Endothelial cell of umbilical vein (primary cell): ENCODE results near the gene IQGAP1. TPM values are rescaled to one million over a fixed set of nuclear protein-coding genes. Genes with fewer than 3 reads are reported as not detected.

Experiments used
- BruUV-seq: library from RNA; stranded (reverse); fragments of 400-500 nt; replicated peaks from 2 replicates; lab custom pipeline; 2021; lab: Mats Ljungman, UMichigan
- CTCF ChIA-PET: fragments of 300-600, 350-600 bp; sonication (Branson Sonifier 250); formaldehyde crosslinking; loops from one replicate; lab custom pipeline; 2021; ENCODE audit warnings: antibody characterized with exemption, inconsistent platforms; lab: Charles Lee
- POLR2A ChIA-PET: fragments of 300-600, 350-600 bp; sonication (Branson Sonifier 250); formaldehyde crosslinking; loops from one replicate; lab custom pipeline; 2021; ENCODE audit warnings: antibody characterized with exemption, inconsistent platforms; lab: Charles Lee
- DNase-seq: peaks from one replicate; pipeline ENCODE4 v3.0.0-alpha.2; 2011; ENCODE audit warnings: low read depth, low spot score
- FAIRE-seq: peaks from 2 replicates; lab custom pipeline; 2011; peaks lifted over from hg19 to GRCh38; lab: Jason Lieb, UNC
- H2AFZ ChIP-seq: 2 replicates; pipeline ENCODE4 v1.6.0; 2012; ENCODE audit warnings: low read depth, low read length, control low read depth, inconsistent platforms
- H3K27ac ChIP-seq: 2 replicates; pipeline ENCODE4 v1.5.1; 2011; ENCODE audit warnings: low read depth, mild to moderate bottlenecking, control low read depth, low read length, moderate library complexity; ENCODE audit not compliant: insufficient read depth
- H3K27me3 ChIP-seq, 2 experiments: 2 replicates each; pipeline versions ENCODE4 v1.6.0 to v1.6.1; 2011; ENCODE audit warnings: low read length in 2 of 2, mixed read lengths in 1 of 2; ENCODE audit not compliant: control insufficient read depth in 2 of 2, insufficient read depth in 2 of 2
- H3K36me3 ChIP-seq, 2 experiments: 2 replicates in 1 of 2; 3 replicates in 1 of 2; pipeline ENCODE4 v1.5.1; 2011; ENCODE audit warnings: low read length in 2 of 2, mild to moderate bottlenecking in 1 of 2, moderate library complexity in 1 of 2; ENCODE audit not compliant: control insufficient read depth in 2 of 2, insufficient read depth in 2 of 2; ENCODE audit errors: extremely low read depth in 1 of 2
- H3K4me1 ChIP-seq: 3 replicates; pipeline ENCODE4 v1.5.1; 2011; ENCODE audit warnings: mild to moderate bottlenecking, low read length; ENCODE audit not compliant: control insufficient read depth, insufficient read depth; ENCODE audit errors: extremely low read depth
- H3K4me2 ChIP-seq: 2 replicates; pipeline ENCODE4 v1.6.1; 2011; ENCODE audit warnings: low read length, control low read depth, mixed read lengths; ENCODE audit not compliant: insufficient read depth
- H3K4me3 ChIP-seq, 3 experiments: fragments of 200-600 bp in 1 of 3; sonication (generic), shearing (Covaris generic) in 1 of 3; replicated peaks in 1 of 3; 2 replicates each; pipeline ENCODE4 v1.5.1; 2011 to 2016; ENCODE audit warnings: control low read depth in 3 of 3, low read length in 3 of 3, mild to moderate bottlenecking in 2 of 3, inconsistent platforms in 1 of 3, low read depth in 1 of 3, moderate library complexity in 1 of 3; ENCODE audit not compliant: insufficient read depth in 1 of 3
- H3K79me2 ChIP-seq: 2 replicates; pipeline ENCODE4 v1.6.0; 2012; ENCODE audit warnings: low read length, inconsistent platforms; ENCODE audit not compliant: control insufficient read depth, insufficient read depth
- H3K9ac ChIP-seq: replicated peaks from 2 replicates; pipeline ENCODE3; 2011; ENCODE audit warnings: low read length, control low read depth; ENCODE audit not compliant: insufficient read depth; ENCODE audit errors: extremely low read depth
- H3K9me1 ChIP-seq: replicated peaks from 3 replicates; pipeline ENCODE4 v1.6.0; 2011; ENCODE audit warnings: mild to moderate bottlenecking, low read length; ENCODE audit not compliant: control insufficient read depth, insufficient read depth; ENCODE audit errors: extremely low read depth
- H3K9me3 ChIP-seq: replicated peaks from 2 replicates; pipeline ENCODE4 v1.5.1; 2012; ENCODE audit warnings: low read length, inconsistent platforms; ENCODE audit not compliant: control insufficient read depth, insufficient read depth
- H4K20me1 ChIP-seq: replicated peaks from 2 replicates; pipeline ENCODE3; 2011; ENCODE audit warnings: mild to moderate bottlenecking, low read length; ENCODE audit not compliant: control insufficient read depth, insufficient read depth; ENCODE audit errors: extremely low read depth
- EZH2 ChIP-seq: IDR thresholded peaks from 2 replicates; pipeline ENCODE4 v1.6.1; 2012; ENCODE audit warnings: borderline replicate concordance, low read depth, mild to moderate bottlenecking, moderate library complexity, low read length, inconsistent platforms; ENCODE audit not compliant: severe bottlenecking
- FOS ChIP-seq: IDR thresholded peaks from 2 replicates; pipeline ENCODE4 v1.6.1; 2011; ENCODE audit warnings: mild to moderate bottlenecking, low read length, moderate library complexity, borderline replicate concordance; ENCODE audit not compliant: insufficient read depth
- GATA2 ChIP-seq: IDR thresholded peaks from 2 replicates; pipeline ENCODE4 v1.7.0; 2011; ENCODE audit warnings: low read depth, mild to moderate bottlenecking, moderate library complexity, mixed read lengths, low read length; ENCODE audit not compliant: insufficient read length, insufficient read depth
- JUN ChIP-seq: IDR thresholded peaks from 2 replicates; pipeline ENCODE4 v1.6.1; 2011; ENCODE audit warnings: borderline replicate concordance, low read depth; ENCODE audit not compliant: insufficient read length, insufficient read depth
- MYC ChIP-seq: IDR thresholded peaks from one replicate; pipeline ENCODE4 v1.6.1; 2011; ENCODE audit warnings: mild to moderate bottlenecking, low read depth, low read length
- POLR2A ChIP-seq: IDR thresholded peaks from 2 replicates; pipeline ENCODE4 v1.6.1; 2012; ENCODE audit warnings: low read depth, mild to moderate bottlenecking, control low read depth, low read length
- POLR2AphosphoS5 ChIP-seq: IDR thresholded peaks from 2 replicates; pipeline ENCODE4 v1.6.1; 2012; ENCODE audit warnings: low read depth, mild to moderate bottlenecking, control low read depth, low read length, moderate library complexity; ENCODE audit not compliant: insufficient read depth
- dilution Hi-C: fragments of 300-500 bp; cut with MboI; formaldehyde crosslinking; loops from one replicate; pipeline ENCODE4 v1.15.0; 2019; ENCODE audit warnings: low sequenced_read_pairs; ENCODE audit not compliant: extremely low pct_ligation_motif_present
- intact Hi-C: fragments of 100-400 bp; cut with micrococcal nuclease; formaldehyde crosslinking; loops from one replicate; pipeline ENCODE4 v1.10.0; 2022
- polyA plus RNA-seq, 4 experiments: library from polyadenylated mRNA; depleted of rRNA in 3 of 4; stranded (reverse) in 3 of 4; unstranded in 1 of 4; fragments of >200 nt; gene quantifications; 2 replicates each; pipeline versions ENCODE4 v1.2.1 to v1.2.3, GENCODE V29; 2011 to 2012; ENCODE audit warnings: missing spikeins in 1 of 4
- total RNA-seq: library from RNA; stranded (reverse); gene quantifications from 2 replicates; pipeline ENCODE4 v1.2.3, GENCODE V29; 2021
- TF ChIP-seq, protein P1 (sequence below): IDR thresholded peaks from 2 replicates; pipeline ENCODE4 v1.6.1; 2011; ENCODE audit not compliant: insufficient read depth, insufficient read length
- TF ChIP-seq, protein P2 (sequence below), 2 donors: IDR thresholded peaks; 1 replicate in 1 of 2; 2 replicates in 1 of 2; pipeline ENCODE4 v1.5.1; 2011; ENCODE audit warnings: low read length in 2 of 2, mild to moderate bottlenecking in 2 of 2, moderate library complexity in 2 of 2, control low read depth in 1 of 2, inconsistent platforms in 1 of 2, low read depth in 1 of 2; ENCODE audit not compliant: insufficient read depth in 1 of 2; ENCODE audit errors: extremely low read depth in 1 of 2

Gene IQGAP1
- total and polyA plus RNA-seq, 2 donors (not counting 3 experiments of a cell fraction or from before 2014, with no cell fraction given), result 82.2 to 258 TPM

DNA sequence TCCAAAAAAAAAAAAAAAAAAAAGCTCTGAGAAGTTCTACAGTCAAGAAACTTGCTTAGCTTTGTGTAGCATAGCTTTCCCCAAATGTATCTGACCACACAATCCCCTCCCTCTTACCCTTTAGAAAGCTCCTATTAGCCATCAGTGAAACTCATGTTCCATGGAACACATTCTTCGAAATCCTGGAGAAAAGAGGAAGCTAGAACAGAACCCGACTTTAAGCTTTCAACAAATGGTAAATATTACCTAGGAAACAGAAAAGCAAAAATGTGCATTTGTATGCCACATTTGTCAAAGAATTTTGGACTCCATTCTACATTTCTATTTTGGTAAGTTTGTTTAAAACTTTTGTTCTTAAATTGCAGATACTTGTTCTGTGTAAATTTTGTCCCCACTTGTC lies 124.2 kb downstream of the IQGAP1 start:
- DNase-seq, result no peak
- BruUV-seq, result no TSS peak
- H3K4me2 ChIP-seq, result no peak overlapping the region
- peak; percentile 63 for FAIRE-seq
- H3K36me3 ChIP-seq, result no peaks in the 10 kb centered on the region
- intact Hi-C loops (no loop called here), dilution Hi-C loops (no loop called here)
- ChIA-PET CTCF (no interaction called here), POLR2A (no interaction called here)
- H2AFZ ChIP-seq, result no peak overlapping the region
- no peaks in the 10 kb centered on the region for H4K20me1 ChIP-seq
- no peak overlapping the region for H3K27ac ChIP-seq
- no peaks in the 10 kb centered on the region for H3K27me3 ChIP-seq
- no peaks in the 10 kb centered on the region for H3K9me1 ChIP-seq
- no peaks in the 10 kb centered on the region for H3K9me3 ChIP-seq
- no peaks in the 10 kb centered on the region for H3K4me1 ChIP-seq
- TF ChIP-seq, protein P1, sequence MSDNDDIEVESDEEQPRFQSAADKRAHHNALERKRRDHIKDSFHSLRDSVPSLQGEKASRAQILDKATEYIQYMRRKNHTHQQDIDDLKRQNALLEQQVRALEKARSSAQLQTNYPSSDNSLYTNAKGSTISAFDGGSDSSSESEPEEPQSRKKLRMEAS, result no peak
- TF ChIP-seq MYC, result no peak
- no peak for TF ChIP-seq EZH2
- TF ChIP-seq POLR2AphosphoS5, result no peak
- TF ChIP-seq, protein P2, sequence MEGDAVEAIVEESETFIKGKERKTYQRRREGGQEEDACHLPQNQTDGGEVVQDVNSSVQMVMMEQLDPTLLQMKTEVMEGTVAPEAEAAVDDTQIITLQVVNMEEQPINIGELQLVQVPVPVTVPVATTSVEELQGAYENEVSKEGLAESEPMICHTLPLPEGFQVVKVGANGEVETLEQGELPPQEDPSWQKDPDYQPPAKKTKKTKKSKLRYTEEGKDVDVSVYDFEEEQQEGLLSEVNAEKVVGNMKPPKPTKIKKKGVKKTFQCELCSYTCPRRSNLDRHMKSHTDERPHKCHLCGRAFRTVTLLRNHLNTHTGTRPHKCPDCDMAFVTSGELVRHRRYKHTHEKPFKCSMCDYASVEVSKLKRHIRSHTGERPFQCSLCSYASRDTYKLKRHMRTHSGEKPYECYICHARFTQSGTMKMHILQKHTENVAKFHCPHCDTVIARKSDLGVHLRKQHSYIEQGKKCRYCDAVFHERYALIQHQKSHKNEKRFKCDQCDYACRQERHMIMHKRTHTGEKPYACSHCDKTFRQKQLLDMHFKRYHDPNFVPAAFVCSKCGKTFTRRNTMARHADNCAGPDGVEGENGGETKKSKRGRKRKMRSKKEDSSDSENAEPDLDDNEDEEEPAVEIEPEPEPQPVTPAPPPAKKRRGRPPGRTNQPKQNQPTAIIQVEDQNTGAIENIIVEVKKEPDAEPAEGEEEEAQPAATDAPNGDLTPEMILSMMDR (IDR thresholded peaks at IDR 0.05; ENCODE audit: extremely low read depth in 1 of 2, insufficient read depth in 1 of 2, low read depth in 1 of 2, low read length in 2 of 2), result no peak
- no peak for TF ChIP-seq POLR2A
- no peak for TF ChIP-seq JUN
- TF ChIP-seq FOS, result no peak
- no peak for TF ChIP-seq GATA2
- H3K9ac ChIP-seq, result no peak overlapping the region
- H3K4me3 ChIP-seq, result no peak overlapping the region
- H3K79me2 ChIP-seq, result no peaks in the 10 kb centered on the region
